ENCODE data around the gene MINK1.

Gene MINK1

DNA sequence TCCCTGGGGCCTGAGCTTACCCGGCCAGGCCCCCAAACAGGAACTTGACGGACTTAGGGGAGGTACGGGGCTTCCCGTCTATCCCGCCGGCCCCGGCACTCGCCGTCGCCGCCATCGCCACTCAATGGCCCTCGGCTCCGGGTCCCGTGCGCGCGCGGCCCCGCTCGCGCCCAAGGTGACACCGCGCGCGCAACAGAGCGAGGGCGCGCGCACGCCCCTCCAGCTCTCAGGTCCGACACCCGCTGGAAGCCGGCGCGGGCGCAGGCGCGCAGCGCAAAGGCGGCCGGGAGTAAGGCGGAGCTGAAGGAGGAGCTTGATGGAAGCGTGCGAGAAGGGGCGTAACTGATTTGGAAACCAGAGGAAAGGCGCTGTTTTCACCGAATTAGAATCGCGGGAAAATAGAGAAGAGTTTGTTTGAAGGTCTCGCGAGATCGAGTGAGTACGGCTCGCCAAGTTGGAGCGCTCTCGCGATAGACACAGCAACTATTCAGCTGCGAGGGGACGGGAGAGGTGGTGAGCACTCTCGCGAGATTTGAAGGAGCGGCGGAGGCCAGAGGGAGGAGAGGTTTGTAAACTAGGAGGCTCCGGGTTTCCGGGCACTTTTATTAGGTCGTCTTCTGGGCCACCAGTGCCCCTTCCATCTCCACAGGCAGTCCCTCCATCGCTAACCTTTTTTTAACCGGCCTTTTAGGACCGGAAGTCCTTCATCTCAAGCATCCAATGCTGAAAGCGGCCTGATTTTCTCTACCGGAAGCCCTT is 106.8 kb downstream of the MINK1 start, which contains the start of the genes RNF167 and SLC25A11:
RNF167 (plus strand) TSS at position 473 of the 759 bp plus-strand sequence. CDS start 642 bp downstream, outside the sequence.
SLC25A11 (minus strand) TSS at position 251 of the 759 bp plus-strand sequence; CDS start at position 115, 136 bp downstream.
- TF ChIP-seq SPI1 (IDR thresholded peaks at IDR 0.05; ENCODE audit: borderline replicate concordance, low read depth) (no peak), POLR2AphosphoS5 (IDR thresholded peaks at IDR 0.05; ENCODE audit: low read depth) (peak; percentile 39; the same call in 1 of the 2 replicates), GABPA (IDR thresholded peaks at IDR 0.05; ENCODE audit: low read depth) (no peak), REST (IDR thresholded peaks at IDR 0.05; ENCODE audit: insufficient replicate concordance, low read depth) (no peak)
- no peaks in the 10 kb centered on the region for H3K27me3 ChIP-seq (ENCODE audit: insufficient read depth, poor library complexity, severe bottlenecking)
- peak within 1 kb of the TSS; percentile 95 for H3K27ac ChIP-seq (replicated peaks)
- H3K4me3 ChIP-seq (replicated peaks; ENCODE audit: insufficient read depth, low read length), result peak within 1 kb of the TSS; percentile 55
- peak; percentile 88 to 95 for DNase-seq (ENCODE audit: low read depth in 1 of 2, low spot score in 1 of 2)

GRCh38 chr17:4940555-4941318 is 107.6 kb downstream of the MINK1 start:
- TF ChIP-seq GABPA (IDR thresholded peaks at IDR 0.05; ENCODE audit: low read depth) (peak; percentile 73), REST (IDR thresholded peaks at IDR 0.05; ENCODE audit: insufficient replicate concordance, low read depth) (no peak), POLR2AphosphoS5 (IDR thresholded peaks at IDR 0.05; ENCODE audit: low read depth) (peak; percentile 16; the same call in 1 of the 2 replicates)
- Histone ChIP-seq H3K27me3 (ENCODE audit: insufficient read depth, poor library complexity, severe bottlenecking) (no peaks in the 10 kb centered on the region), H3K27ac (replicated peaks) (peak overlapping the region; percentile 95), H3K4me3 (replicated peaks; ENCODE audit: insufficient read depth, low read length) (peak overlapping the region; percentile 50)
- DNase-seq (ENCODE audit: low read depth in 1 of 2, low spot score in 1 of 2), result peak in 1 of 2 experiments; percentile 27

DNA sequence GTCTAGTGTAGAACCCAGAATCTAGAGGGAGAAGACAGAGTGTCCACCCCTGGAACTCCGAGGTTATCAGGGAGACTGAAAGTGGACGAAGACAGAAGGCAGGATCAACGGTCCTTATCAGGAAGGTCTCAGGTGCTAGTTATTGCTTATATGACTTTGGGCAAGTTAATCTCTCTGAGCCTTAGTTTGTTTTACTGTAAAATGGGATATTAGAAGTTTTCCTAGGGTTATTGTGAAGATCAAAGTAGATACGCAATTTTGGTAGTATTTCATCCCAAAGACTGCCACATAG is 108.1 kb downstream of the MINK1 start:
- peak overlapping the region; percentile 50 for H3K4me3 ChIP-seq (replicated peaks; ENCODE audit: insufficient read depth, low read length)
- H3K27ac ChIP-seq (replicated peaks), result peak overlapping the region; percentile 95
- H3K27me3 ChIP-seq (ENCODE audit: insufficient read depth, poor library complexity, severe bottlenecking), result no peaks in the 10 kb centered on the region
- no peak for TF ChIP-seq GABPA (IDR thresholded peaks at IDR 0.05; ENCODE audit: low read depth)
- TF ChIP-seq, protein P1, sequence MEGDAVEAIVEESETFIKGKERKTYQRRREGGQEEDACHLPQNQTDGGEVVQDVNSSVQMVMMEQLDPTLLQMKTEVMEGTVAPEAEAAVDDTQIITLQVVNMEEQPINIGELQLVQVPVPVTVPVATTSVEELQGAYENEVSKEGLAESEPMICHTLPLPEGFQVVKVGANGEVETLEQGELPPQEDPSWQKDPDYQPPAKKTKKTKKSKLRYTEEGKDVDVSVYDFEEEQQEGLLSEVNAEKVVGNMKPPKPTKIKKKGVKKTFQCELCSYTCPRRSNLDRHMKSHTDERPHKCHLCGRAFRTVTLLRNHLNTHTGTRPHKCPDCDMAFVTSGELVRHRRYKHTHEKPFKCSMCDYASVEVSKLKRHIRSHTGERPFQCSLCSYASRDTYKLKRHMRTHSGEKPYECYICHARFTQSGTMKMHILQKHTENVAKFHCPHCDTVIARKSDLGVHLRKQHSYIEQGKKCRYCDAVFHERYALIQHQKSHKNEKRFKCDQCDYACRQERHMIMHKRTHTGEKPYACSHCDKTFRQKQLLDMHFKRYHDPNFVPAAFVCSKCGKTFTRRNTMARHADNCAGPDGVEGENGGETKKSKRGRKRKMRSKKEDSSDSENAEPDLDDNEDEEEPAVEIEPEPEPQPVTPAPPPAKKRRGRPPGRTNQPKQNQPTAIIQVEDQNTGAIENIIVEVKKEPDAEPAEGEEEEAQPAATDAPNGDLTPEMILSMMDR (IDR thresholded peaks at IDR 0.05; ENCODE audit: insufficient read depth, low read length), result no peak
- TF ChIP-seq POLR2AphosphoS5 (IDR thresholded peaks at IDR 0.05; ENCODE audit: low read depth), result no peak
- TF ChIP-seq SPI1 (IDR thresholded peaks at IDR 0.05; ENCODE audit: borderline replicate concordance, low read depth), result no peak
- DNase-seq (ENCODE audit: low read depth in 1 of 2, low spot score in 1 of 2), result no peak

DNA sequence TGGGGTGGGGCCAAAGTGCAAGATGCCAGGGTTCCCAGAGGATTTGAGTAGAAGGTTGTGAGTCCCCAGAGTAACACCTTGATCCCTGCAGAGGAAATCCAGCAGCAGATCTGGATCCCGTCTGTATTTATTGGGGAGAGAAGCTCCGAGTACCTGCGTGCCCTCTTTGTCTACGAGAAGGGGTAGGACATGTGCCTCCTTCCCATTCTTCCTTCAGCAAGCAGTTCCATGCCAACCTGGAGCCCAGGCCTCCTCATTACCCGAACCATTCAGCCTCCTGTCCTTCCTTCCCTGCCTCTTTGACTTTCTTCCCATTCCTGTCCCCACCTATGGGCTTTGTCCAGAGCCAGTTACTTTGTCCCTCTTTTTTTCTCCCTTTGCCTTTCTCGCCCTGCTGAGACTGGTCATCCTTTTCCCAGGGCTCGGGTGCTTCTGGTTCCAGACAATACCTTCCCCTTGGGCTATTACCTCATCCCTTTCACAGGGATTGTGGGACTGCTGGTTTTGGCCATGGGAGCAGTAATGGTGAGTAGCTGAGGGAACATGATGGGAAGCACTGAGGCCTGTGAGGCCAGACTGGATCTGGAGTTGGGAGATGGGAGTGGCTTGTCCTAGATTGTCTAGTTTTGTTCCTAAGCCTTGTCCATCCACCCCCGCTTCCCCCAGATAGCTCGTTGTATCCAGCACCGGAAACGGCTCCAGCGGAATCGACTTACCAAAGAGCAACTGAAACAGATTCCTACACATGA is 109.8 kb downstream of the MINK1 start:
- DNase-seq (ENCODE audit: low read depth in 1 of 2, low spot score in 1 of 2), result no peak
- H3K27ac ChIP-seq (replicated peaks), result peak overlapping the region; percentile 98
- TF ChIP-seq GABPA (IDR thresholded peaks at IDR 0.05; ENCODE audit: low read depth) (no peak), POLR2AphosphoS5 (IDR thresholded peaks at IDR 0.05; ENCODE audit: low read depth) (no peak), REST (IDR thresholded peaks at IDR 0.05; ENCODE audit: insufficient replicate concordance, low read depth) (no peak), SPI1 (IDR thresholded peaks at IDR 0.05; ENCODE audit: borderline replicate concordance, low read depth) (no peak)
- TF ChIP-seq, protein P1 (IDR thresholded peaks at IDR 0.05; ENCODE audit: insufficient read depth, low read length), result no peak
- no peak overlapping the region for H3K4me3 ChIP-seq (replicated peaks; ENCODE audit: insufficient read depth, low read length)
- no peaks in the 10 kb centered on the region for H3K27me3 ChIP-seq (ENCODE audit: insufficient read depth, poor library complexity, severe bottlenecking)
